ENCODE measurements around the gene SRCAP. TPM values are rescaled to one million over a fixed set of nuclear protein-coding genes. Genes with fewer than 3 reads are reported as not detected.

The SRCAP gene
- total RNA-seq, 1 donor from 2014 or later: 94.5 TPM

GRCh38 chr16:30757316-30757715 is 58.3 kb downstream of the SRCAP start:
- Mint-ChIP-seq H3K4me1 (peaks cover 16% of the 10 kb centered on the region), H3K36me3 (ENCODE audit: low read depth) (no peaks in the 10 kb centered on the region), H3K9me3 (no peaks in the 10 kb centered on the region), H3K4me3 (peak overlapping the region; percentile 59), H3K27me3 (ENCODE audit: low read depth) (no peaks in the 10 kb centered on the region), H3K27ac (ENCODE audit: unreplicated experiment) (no peak overlapping the region)
- DNase-seq (ENCODE audit: low read depth, low spot score): no peak
- TF ChIP-seq CTCF (conservative IDR thresholded peaks at IDR 0.05): no peak

- no peak overlapping the region for H3K27ac Mint-ChIP-seq (ENCODE audit: unreplicated experiment)
These were observed 60.1 kb downstream of the SRCAP start for GRCh38 chr16:30758988-30759491.

GRCh38 chr16:30760001-30760559 is 61.1 kb downstream of the SRCAP start:
- Mint-ChIP-seq H3K9me3 (no peaks in the 10 kb centered on the region), H3K27ac (ENCODE audit: unreplicated experiment) (no peak overlapping the region), H3K4me1 (peaks cover 28% of the 10 kb centered on the region), H3K36me3 (ENCODE audit: low read depth) (no peaks in the 10 kb centered on the region), H3K4me3 (peak overlapping the region; percentile 97), H3K27me3 (ENCODE audit: low read depth) (no peaks in the 10 kb centered on the region)
- TF ChIP-seq CTCF (conservative IDR thresholded peaks at IDR 0.05): no peak
- DNase-seq (ENCODE audit: low read depth, low spot score): no peak

More at GRCh38 chr16:30758988-30759491, 60.1 kb downstream of the SRCAP start:
- no peak for TF ChIP-seq CTCF (conservative IDR thresholded peaks at IDR 0.05)
- Mint-ChIP-seq H3K36me3 (ENCODE audit: low read depth) (no peaks in the 10 kb centered on the region), H3K4me3 (peak overlapping the region; percentile 97), H3K4me1 (peaks cover 28% of the 10 kb centered on the region), H3K9me3 (no peaks in the 10 kb centered on the region), H3K27me3 (ENCODE audit: low read depth) (no peaks in the 10 kb centered on the region)
- no peak for DNase-seq (ENCODE audit: low read depth, low spot score)

- peak overlapping the region; percentile 97 for H3K4me3 Mint-ChIP-seq
- no peaks in the 10 kb centered on the region for H3K27me3 Mint-ChIP-seq (ENCODE audit: low read depth)
- no peak for DNase-seq (ENCODE audit: low read depth, low spot score)
- peaks cover 28% of the 10 kb centered on the region for H3K4me1 Mint-ChIP-seq
- H3K9me3 Mint-ChIP-seq: no peaks in the 10 kb centered on the region
- peak overlapping the region; percentile 84 for H3K27ac Mint-ChIP-seq (ENCODE audit: unreplicated experiment)
- TF ChIP-seq CTCF (conservative IDR thresholded peaks at IDR 0.05): no peak
- H3K36me3 Mint-ChIP-seq (ENCODE audit: low read depth): no peaks in the 10 kb centered on the region
These were observed 61.8 kb downstream of the SRCAP start for GRCh38 chr16:30760577-30761426.

GRCh38 chr16:30761427-30761927 is 62.5 kb downstream of the SRCAP start:
- Mint-ChIP-seq H3K27me3 (ENCODE audit: low read depth) (no peaks in the 10 kb centered on the region), H3K36me3 (ENCODE audit: low read depth) (no peaks in the 10 kb centered on the region), H3K27ac (ENCODE audit: unreplicated experiment) (peak overlapping the region; percentile 94), H3K9me3 (no peaks in the 10 kb centered on the region), H3K4me1 (peaks cover 28% of the 10 kb centered on the region), H3K4me3 (peak overlapping the region; percentile 97)
- no peak for TF ChIP-seq CTCF (conservative IDR thresholded peaks at IDR 0.05)
- peak; percentile 51 for DNase-seq (ENCODE audit: low read depth, low spot score)

Measured in neural crest cell (in vitro differentiated cells).